ENCODE data around the gene RXFP2. TPM values are rescaled to one million over a fixed set of nuclear protein-coding genes. Genes with fewer than 3 reads are reported as not detected.

Gene RXFP2
- total RNA-seq, 2 donors from 2014 or later: not detected

DNA sequence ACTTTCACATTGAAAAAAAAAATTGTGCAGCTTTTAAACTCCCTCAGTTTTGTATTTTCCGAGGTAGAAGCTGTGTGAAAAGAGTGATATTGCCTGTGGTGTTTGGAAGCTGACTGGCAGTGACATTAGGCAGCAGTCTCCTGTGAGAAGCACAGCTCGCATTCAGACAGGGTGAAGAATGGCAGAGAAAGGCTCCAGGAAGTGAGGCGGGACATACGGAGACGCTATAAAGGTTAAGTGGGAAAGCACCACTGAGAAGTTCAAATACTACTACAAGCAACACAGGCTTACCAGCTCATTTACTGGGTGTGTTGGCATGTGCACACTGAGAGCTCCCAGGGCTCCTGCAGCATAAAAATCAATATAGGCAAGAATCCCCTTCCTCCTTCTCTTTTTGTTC lies 88.4 kb downstream of the RXFP2 start:
- Histone ChIP-seq H3K9me3 (no peaks in the 10 kb centered on the region), H3K4me3 (no peak overlapping the region), H3K36me3 (no peaks in the 10 kb centered on the region), H3K27ac (no peak overlapping the region), H3K4me1 (no peaks in the 10 kb centered on the region), H3K27me3 (no peaks in the 10 kb centered on the region)
- TF ChIP-seq CTCF (IDR thresholded peaks at IDR 0.05): no peak
- no peak for DNase-seq (ENCODE audit: low spot score)

DNA sequence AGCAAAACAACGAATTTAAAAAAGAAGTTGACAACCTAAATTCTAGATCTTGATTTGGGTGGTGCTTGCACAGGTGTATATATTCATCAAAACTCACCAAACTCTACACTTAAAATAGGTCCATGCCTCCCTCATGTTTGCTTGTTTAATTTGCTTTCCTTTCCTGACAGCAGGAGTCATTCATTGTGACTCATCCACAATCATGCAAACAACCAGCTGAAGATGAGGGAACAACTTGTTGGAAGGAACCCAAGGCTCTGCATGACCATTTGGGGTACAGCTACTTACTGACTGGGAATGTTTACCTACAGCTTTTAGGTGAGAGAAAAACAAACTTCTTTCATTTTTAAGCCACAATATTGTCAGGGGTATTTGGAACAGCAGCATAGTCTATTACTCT lies 96.6 kb downstream of the RXFP2 start:
- H3K36me3 ChIP-seq: no peaks in the 10 kb centered on the region
- TF ChIP-seq CTCF (IDR thresholded peaks at IDR 0.05): no peak
- DNase-seq (ENCODE audit: low spot score): no peak
- no peak overlapping the region for H3K4me3 ChIP-seq
- H3K27ac ChIP-seq: no peak overlapping the region
- H3K4me1 ChIP-seq: no peaks in the 10 kb centered on the region
- H3K9me3 ChIP-seq: no peaks in the 10 kb centered on the region
- H3K27me3 ChIP-seq: no peaks in the 10 kb centered on the region

GRCh38 chr13:31843044-31843443 lies 103.7 kb downstream of the RXFP2 start:
- Histone ChIP-seq H3K4me3 (no peak overlapping the region), H3K36me3 (no peaks in the 10 kb centered on the region), H3K9me3 (no peaks in the 10 kb centered on the region), H3K27ac (no peak overlapping the region), H3K27me3 (no peaks in the 10 kb centered on the region), H3K4me1 (peaks cover 0 to 18% of the 10 kb centered on the region in 2 donors)
- no peak for DNase-seq (ENCODE audit: low spot score)
- TF ChIP-seq CTCF (IDR thresholded peaks at IDR 0.05): no peak

DNA sequence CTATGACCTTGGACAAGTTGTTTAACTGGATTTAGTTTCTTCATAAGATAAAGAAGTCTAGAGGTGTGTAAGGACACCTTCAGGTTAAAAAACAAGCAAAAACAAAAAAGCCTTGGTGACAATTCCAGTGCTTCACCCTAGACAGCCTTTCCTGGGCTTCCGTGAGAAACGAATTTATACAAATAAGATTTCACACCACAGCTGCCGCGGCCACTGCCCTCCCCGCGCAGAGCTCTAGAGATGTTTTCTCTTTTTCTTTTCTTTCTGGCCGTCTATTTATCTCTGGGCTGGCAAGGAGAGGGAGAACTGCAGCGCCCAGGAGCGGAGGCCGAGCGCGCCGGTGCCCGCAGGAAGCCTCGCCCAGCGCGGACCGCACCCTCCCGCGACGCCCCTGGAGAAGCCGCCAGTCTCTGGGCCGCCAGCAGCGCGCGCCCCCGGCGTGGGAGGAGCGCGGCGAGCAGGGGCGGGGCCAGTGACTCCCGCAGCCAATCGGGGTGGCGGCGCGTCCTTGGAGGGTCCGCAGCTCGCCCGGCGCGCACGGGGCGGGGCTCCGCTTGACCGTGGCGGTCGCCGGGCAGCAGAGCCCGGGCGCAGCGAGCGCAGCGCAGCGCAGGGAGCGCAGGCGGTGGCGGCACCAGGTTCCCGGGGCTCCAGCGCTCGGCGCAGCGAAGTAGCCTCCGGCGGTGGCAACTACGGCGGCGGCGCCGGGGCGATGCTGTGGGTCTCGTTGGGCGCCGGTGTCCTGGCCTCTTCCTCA lies 107.0 kb downstream of the RXFP2 start:
- Histone ChIP-seq H3K36me3 (no peaks in the 10 kb centered on the region), H3K27me3 (no peaks in the 10 kb centered on the region), H3K27ac (peak overlapping the region; percentile 90 to 93), H3K4me1 (peaks cover 0 to 38% of the 10 kb centered on the region in 2 donors), H3K9me3 (no peaks in the 10 kb centered on the region), H3K4me3 (peak overlapping the region; percentile 92 to 94)
- no peak for TF ChIP-seq CTCF (IDR thresholded peaks at IDR 0.05)
- peak; percentile 76 for DNase-seq (ENCODE audit: low spot score)

DNA sequence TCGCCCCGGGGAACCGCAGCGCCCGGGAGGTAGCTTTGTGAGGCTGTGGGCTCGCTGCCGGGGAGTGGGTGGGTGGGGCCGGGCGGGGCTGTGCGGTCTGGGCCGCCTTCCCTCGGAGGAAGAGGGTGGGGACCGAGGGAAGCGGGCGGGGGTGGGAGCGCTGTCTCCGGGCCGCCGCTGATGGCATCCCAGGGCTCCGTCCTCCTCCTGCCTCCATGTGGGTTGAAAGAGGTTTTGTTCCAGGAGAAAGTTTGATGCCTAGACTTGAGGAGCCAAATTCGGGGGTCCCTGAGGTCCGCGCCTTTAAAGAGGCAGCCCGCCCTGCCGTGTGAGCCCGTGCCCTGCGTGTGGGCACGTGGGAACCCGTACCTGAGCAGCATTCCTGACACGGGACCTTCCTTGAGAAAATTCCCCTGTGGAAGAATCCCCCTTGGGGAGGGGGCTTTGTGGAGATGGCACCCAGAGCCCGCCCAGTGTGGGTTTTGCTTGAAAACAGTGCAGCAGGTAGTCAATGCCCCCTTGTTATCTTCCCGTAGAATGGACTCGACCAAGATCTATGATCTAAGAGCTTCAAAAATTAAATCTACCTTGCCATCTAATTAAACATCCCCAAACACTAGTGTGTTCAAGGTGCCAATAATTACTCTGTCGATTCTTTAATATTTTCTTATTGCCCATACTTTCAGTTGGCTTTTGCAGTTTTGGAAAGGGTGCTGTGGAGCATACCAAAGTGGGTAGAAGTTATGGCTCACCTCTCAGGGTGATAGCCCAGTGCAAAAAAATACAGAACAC lies 107.8 kb downstream of the RXFP2 start:
- no peak for TF ChIP-seq CTCF (IDR thresholded peaks at IDR 0.05)
- Histone ChIP-seq H3K27ac (peak overlapping the region; percentile 90 to 93), H3K4me1 (peaks cover 0 to 38% of the 10 kb centered on the region in 2 donors), H3K9me3 (no peaks in the 10 kb centered on the region), H3K27me3 (no peaks in the 10 kb centered on the region), H3K36me3 (no peaks in the 10 kb centered on the region), H3K4me3 (peak overlapping the region; percentile 92 to 94)
- no peak for DNase-seq (ENCODE audit: low spot score)
